ENCODE measurements around the gene RLN3.
"Not testable (repeated sequence)": the region's sequence is repeated elsewhere in the genome, so short reads cannot be mapped to it uniquely, and the experiment has no call there.

The RLN3 gene

GRCh38 chr19:14021474-14021873, 6.5 kb upstream of the RLN3 start:
- no peak for DNase-seq (ENCODE audit: low read depth in 2 of 2)

- DNase-seq (ENCODE audit: low read depth in 2 of 2) = no peak
These were observed 5.5 kb upstream of the RLN3 start for GRCh38 chr19:14022469-14022868.

GRCh38 chr19:14023404-14024235, 4.3 kb upstream of the RLN3 start:
- DNase-seq (ENCODE audit: low read depth in 2 of 2) = no peak

GRCh38 chr19:14026652-14027192, 1.2 kb upstream of the RLN3 start:
- DNase-seq (ENCODE audit: low read depth in 2 of 2) = not testable (repeated sequence)

GRCh38 chr19:14028901-14029300, 953 bp downstream of the RLN3 start:
- no peak for DNase-seq (ENCODE audit: low read depth in 2 of 2)

- peak in 1 of 2 donors; percentile 55 for DNase-seq (ENCODE audit: low read depth in 2 of 2)
These were observed 3.2 kb downstream of the RLN3 start for GRCh38 chr19:14030997-14031718.

GRCh38 chr19:14031719-14032480, 4.0 kb downstream of the RLN3 start, which contains the start of gene IL27RA:
Gene IL27RA, plus strand, starts transcription at chr19:14031762. Its CDS starts 111 bp downstream, at chr19:14031873.
- DNase-seq (ENCODE audit: low read depth in 2 of 2) = peak; percentile 54 to 57

- no peak for DNase-seq (ENCODE audit: low read depth in 2 of 2)
These were observed 6.0 kb downstream of the RLN3 start for GRCh38 chr19:14033946-14034345.

- DNase-seq (ENCODE audit: low read depth in 2 of 2) = not testable (repeated sequence)
These were observed 7.2 kb downstream of the RLN3 start for GRCh38 chr19:14035159-14035558.

GRCh38 chr19:14035706-14036105, 7.8 kb downstream of the RLN3 start:
- DNase-seq (ENCODE audit: low read depth in 2 of 2) = no peak

GRCh38 chr19:14039181-14039580, 11.2 kb downstream of the RLN3 start:
- DNase-seq (ENCODE audit: low read depth in 2 of 2) = no peak

GRCh38 chr19:14042659-14043608, 15.0 kb downstream of the RLN3 start:
- not testable (repeated sequence) for DNase-seq (ENCODE audit: low read depth in 2 of 2)

- not testable (repeated sequence) for DNase-seq (ENCODE audit: low read depth in 2 of 2)
These were observed 19.9 kb downstream of the RLN3 start for GRCh38 chr19:14047866-14048265.

- peak; percentile 51 to 67 for DNase-seq (ENCODE audit: low read depth in 2 of 2)
These were observed 20.6 kb downstream of the RLN3 start for GRCh38 chr19:14048443-14049153.

- DNase-seq (ENCODE audit: low read depth in 2 of 2) = no peak
These were observed 22.6 kb downstream of the RLN3 start for GRCh38 chr19:14050512-14050911.

GRCh38 chr19:14050961-14051360, 23.0 kb downstream of the RLN3 start:
- DNase-seq (ENCODE audit: low read depth in 2 of 2) = not testable (repeated sequence)

GRCh38 chr19:14051980-14052379, 24.0 kb downstream of the RLN3 start:
- no peak for DNase-seq (ENCODE audit: low read depth in 2 of 2)

- no peak for DNase-seq (ENCODE audit: low read depth in 2 of 2)
These were observed 24.5 kb downstream of the RLN3 start for GRCh38 chr19:14052470-14052869.

- DNase-seq (ENCODE audit: low read depth in 2 of 2) = no peak
These were observed 25.1 kb downstream of the RLN3 start for GRCh38 chr19:14053032-14053431.

- no peak for DNase-seq (ENCODE audit: low read depth in 2 of 2)
These were observed 25.6 kb downstream of the RLN3 start for GRCh38 chr19:14053500-14053899.

Measured in stimulated activated CD8-positive, alpha-beta memory T cell treated with anti-CD3 and anti-CD28 coated beads, Interleukin-7, amount 100 ng/mL, for 1 hour (primary cell).